Stimulated activated CD4-positive, alpha-beta T cell treated with anti-CD3 and anti-CD28 coated beads, TNF-alpha, amount 100 ng/mL, for 48 hours (primary cell): ENCODE data around the gene COL23A1.

Source experiments
- DNase-seq, 3 donors: peaks; one replicate each; pipeline ENCODE4 v3.0.0-alpha.2; 2020; ENCODE audit warnings: low read depth in 3 of 3

The COL23A1 gene

GRCh38 chr5:178474562-178475184 is 115.5 kb downstream of the COL23A1 start:
- no peak for DNase-seq

GRCh38 chr5:178473854-178474253 is 116.3 kb downstream of the COL23A1 start:
- no peak for DNase-seq

DNA sequence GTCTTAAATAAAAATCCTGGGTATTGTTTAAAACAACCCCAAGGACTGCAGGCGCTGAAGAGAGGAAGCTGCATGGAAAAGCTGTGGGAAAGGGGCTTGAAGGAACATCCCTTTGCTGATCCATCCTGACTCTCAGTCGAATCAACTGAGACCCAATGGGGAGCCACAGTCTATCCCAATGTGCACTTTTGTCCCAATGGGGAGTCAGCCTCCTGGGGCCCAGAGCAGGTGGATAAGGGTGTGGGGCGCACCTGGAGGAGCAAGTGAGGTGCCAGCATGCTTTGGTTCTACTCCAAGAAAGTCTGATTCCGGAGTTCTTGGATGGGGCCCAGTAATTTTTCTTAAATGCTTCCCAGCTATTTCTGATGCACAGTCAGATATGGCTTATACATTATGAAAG is 118.1 kb downstream of the COL23A1 start:
- DNase-seq, result no peak

GRCh38 chr5:178471711-178472110 is 118.5 kb downstream of the COL23A1 start:
- DNase-seq, result no peak

DNA sequence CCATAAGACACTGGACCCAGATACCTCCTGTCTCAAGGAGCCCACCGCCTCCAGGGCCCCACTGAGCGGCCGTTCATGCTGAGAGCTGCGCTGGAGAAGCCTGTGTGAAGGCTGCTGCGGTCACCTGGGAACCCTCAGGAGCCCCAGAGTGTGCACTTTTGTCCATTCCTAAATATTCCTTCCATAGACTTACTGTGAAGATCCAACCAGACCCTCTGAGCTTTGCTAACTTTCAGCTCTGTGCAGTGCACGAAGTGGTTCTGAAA is 119.5 kb downstream of the COL23A1 start:
- DNase-seq, result no peak

DNA sequence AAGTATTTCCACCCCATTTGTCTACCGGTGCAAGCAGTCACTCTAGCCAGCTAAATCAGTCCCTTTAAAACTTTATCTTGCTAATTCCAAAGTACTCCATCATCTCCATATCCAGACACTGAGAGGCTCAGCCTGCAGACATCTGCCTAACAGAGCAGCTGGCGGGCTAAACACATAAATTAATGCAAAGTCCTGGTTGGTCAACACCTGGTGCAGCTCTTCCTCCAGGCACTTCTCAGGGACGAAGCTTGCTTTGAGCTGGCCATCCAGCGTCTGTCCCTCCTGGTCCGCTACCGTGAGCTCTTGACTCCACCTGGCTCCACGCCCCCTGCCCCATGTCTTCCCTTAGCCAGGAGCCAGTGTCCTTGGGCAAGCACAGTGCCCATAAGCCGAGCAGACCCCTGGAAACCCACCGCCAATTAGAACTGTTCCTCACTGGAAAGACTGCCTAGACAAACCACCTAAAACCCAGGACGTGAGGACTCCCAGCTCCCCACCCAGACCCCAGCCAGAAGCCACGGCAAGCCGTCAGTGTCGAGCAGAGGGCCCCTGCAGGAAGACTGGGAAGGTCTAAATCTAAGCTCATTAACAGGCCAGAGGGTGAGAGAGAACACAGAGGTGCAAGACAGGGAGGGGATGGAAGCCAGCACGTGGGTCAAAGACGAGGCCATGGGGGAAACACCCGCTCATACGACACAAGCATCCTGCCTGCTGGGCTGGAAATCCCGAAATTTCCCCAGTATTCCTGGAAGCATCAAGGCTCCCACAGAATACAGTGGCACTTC is 120.0 kb downstream of the COL23A1 start:
- no peak for DNase-seq

GRCh38 chr5:178469011-178469974 is 120.9 kb downstream of the COL23A1 start:
- DNase-seq, result no peak

- no peak for DNase-seq
Measured at GRCh38 chr5:178468196-178468685, 122.0 kb downstream of the COL23A1 start.

DNA sequence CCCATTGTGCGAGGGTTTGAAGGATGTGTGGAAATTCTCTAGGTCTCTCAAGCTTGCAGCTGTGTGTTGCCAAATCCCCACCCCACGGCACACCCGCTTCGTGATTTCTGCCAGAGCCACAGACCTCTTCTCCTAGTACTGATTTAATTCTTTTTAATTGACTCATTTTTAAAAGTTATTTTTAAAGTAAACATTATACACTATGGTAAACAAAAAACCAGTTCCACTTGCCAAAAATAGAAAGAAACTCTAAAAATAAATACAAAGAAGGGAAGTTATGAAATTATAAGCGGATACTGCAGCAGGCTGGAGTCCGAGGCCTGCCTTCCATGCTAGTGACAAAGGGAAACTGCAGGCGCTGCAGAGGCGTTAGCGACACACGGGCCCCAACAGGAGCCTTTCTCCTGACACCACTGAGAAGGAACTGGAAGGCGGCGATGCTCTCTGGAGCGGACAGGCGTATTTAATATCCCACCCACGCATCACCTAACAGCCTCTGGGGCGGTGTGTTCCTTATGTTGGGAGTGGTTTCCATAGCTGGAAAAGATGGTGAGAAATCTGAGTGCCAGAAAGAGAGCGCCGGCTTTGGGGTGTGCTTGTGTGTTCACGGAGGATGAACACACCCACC is 122.5 kb downstream of the COL23A1 start:
- no peak for DNase-seq

DNA sequence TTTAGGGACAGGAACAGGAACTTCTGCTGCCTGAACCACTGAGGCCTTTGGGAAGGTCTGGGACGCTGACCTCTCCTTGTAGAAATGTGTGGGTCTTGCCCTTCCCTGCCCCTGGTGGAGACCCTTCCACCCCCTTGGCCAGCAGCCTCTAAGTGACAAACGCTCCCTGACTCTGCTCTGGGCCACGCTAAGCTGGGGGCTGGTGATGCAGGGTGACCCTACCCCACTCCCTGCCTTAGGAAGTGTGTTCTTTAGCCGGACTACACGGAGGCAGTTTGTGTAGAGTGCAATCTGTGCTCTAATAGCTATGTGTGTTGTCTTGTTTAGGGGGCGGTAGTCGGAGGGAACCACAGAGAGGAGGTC is 123.0 kb downstream of the COL23A1 start:
- no peak for DNase-seq

DNA sequence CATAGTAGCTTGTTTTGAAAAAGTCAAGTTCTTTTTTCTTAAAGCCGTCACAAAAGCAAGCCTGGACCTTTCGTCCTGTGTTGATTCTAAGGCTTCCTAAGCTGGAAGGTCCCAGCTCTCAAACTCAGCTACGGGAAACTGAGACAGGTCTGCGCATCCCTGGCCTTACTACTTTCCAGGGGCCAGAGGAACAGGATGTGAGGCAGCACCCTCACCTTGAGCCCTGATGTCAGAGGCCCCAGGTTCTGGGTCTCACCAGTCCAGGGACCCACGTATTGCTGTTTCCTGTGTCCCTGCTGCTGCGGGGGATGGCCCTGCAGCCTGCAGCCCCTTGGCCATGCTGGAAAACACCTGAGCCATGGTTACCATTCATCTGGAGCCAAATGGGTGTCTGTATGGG is 123.9 kb downstream of the COL23A1 start:
- no peak for DNase-seq

DNA sequence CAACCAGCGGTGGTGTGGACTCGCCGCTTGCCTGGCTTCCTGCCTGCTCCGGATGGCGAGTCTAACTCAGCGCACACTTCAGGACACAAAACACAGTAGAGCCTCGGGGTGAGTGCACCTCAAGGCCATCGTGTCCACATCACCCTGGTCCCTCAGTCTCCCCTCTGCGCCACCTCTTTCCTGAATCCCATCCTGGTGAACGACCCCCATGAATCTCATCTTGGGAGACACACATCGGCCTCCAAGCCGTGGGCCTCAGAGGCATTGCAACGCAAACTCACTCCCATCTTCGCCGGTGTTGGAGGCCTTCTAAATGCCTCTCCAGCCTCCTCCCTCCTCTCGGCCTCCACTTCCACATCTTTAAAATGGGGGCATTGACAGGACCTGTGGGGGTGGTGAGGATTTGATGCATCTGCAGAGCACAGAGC is 124.3 kb downstream of the COL23A1 start:
- DNase-seq, result no peak

DNA sequence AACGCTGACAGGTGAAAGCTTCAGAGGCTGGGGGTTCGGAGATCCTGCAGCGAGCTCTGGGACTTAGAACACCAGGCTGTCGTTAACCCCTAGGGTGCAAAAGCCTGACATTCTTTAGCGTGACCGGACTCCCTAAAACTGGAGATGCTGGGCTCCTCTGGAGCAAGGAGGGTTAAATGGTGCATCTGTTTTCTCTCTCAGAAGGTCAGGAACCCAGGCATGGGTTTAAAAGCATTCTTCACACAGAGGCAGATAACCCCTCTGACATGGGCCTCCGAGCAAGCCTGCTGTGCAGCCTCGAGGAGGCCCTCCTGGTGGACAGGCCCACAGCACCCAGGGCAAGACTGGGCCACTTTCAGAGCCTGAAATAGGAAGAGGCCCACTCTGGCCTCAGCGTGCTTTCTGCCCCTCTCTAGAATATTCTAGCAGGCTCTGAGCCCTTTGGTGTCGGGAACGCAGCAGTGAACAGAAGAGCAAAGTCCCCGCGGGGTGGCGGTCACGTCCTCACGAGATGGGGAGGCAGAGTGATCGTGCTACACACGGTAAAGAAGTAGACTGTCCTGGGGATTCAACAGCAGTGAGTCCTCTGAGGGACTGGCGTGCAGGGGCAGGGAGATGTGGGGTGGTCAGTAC is 124.8 kb downstream of the COL23A1 start:
- no peak for DNase-seq

DNA sequence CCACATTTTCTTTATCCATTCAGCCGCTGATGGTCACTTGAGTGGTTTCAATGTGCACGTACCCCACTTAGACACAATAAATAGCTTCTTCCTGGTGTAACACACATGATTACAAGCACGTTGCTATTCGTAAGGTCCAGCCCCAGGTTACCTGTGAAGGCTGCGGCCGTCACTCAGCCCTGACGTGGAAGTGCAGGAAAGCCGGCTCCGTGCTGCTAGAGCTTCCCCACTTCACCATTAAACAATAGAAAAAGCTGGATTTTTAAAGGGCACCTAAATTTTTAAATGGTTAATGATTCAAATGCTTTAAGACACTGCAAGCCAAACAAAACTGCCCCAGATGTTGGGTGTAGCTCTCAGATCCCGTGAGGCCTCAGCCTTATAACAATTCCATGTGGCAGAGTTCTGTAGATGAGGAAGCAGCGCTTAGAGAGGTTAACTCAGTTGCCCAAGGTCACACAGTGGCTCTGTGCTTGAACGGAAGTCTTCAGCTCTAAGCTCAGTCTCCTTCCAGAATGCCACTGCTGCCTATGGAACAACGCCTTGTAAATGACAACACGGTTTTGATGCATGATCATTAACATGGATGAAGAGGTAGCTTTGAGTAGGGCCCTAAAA is 125.7 kb downstream of the COL23A1 start:
- no peak for DNase-seq

GRCh38 chr5:178463321-178464155 is 126.7 kb downstream of the COL23A1 start:
- no peak for DNase-seq

GRCh38 chr5:178462816-178463215 is 127.4 kb downstream of the COL23A1 start:
- no peak for DNase-seq

- no peak for DNase-seq
Measured at GRCh38 chr5:178462076-178462475, 128.1 kb downstream of the COL23A1 start.

- DNase-seq, result peak; percentile 7 to 51 (median 22)
Measured at GRCh38 chr5:178461004-178461730, 129.0 kb downstream of the COL23A1 start.

DNA sequence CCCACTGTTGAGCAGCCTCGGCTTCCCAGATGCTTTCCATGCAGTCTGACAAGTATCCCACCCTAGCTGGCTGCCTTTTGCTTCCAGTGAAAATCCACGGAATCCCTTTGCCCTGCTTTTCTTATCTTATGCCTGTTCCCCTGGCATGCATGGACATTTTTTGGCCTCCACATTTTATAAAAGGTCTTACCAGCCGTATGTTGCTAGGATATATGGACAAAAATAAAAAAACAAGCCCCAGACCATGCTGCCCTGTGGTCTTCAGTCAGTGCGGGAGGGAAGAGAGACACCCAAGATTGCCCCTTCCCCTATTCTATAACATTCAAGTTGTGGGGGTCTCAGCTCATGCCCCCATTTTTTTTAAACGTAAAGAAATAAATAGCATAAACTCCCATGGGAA is 129.6 kb downstream of the COL23A1 start:
- no peak for DNase-seq
